NB4 (cell line): Measurements from ENCODE around the gene TRIOBP.

Experiments used
- CTCF ChIP-seq: IDR thresholded peaks from one replicate; pipeline ENCODE4 v1.5.1; 2012; ENCODE audit warnings: low read depth, low read length
- MYC ChIP-seq: IDR thresholded peaks from 2 replicates; pipeline ENCODE4 v1.6.1; 2011; ENCODE audit warnings: low read depth, low read length
- POLR2A ChIP-seq: IDR thresholded peaks from 2 replicates; pipeline ENCODE4 v1.6.1; 2011; ENCODE audit warnings: mild to moderate bottlenecking; ENCODE audit not compliant: insufficient read length; ENCODE audit errors: extremely low read depth

- TF ChIP-seq MYC (no peak), POLR2A (no peak), CTCF (no peak)
These were observed 121.7 kb downstream of the TRIOBP start for GRCh38 chr22:37818409-37819104.
